GM19023 (cell line): ENCODE results near the gene NUMB.
"Not testable (repeated sequence)": the region's sequence is repeated elsewhere in the genome, so short reads cannot be mapped to it uniquely, and the experiment has no call there.

Experiments used
- ATAC-seq: cut with Tn5 transposase; IDR thresholded peaks from one replicate; pipeline ENCODE4 v1.9.1; 2021; ENCODE audit warnings: mild to moderate bottlenecking, moderate library complexity; ENCODE audit not compliant: unreplicated experiment

Gene NUMB

GRCh38 chr14:73368616-73369015 is 89.7 kb downstream of the NUMB start:
- ATAC-seq = no peak

DNA sequence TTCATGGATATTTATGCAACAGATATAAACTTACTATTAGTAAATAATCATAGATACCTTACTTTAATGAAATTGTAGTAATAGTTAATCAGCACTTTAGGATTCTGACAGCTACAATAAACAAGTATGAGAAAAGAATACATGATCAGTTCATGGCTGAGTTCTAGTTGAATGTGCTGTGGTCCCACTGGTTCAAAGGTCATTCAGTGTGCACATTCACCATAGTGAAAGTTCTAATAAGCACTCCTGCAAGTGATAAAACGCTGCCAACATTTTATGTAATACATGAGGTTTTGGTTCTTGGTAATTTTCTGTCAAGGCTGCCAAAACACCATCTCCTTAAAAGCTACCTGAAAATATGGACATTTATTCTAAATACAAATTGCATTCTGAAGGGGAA is 92.6 kb downstream of the NUMB start:
- ATAC-seq = no peak

DNA sequence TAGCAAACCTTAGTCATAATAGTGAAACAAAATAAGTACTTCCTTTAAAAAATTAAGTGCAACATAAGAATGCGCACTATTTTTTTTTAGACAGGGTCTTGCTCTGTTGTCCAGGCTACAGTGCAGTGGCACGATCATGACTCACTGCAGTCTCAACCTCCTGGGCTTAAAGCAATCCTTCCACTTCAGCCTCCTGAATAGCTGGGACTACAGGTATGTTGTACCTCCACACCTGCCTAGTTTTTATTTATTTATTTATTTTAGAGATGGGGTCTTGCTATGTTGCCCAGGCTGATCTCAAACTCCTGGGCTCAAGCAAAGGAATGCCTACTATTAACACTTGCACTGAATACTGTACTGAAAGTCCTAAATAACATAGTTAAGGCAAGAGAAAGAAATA is 93.8 kb downstream of the NUMB start:
- ATAC-seq = no peak

GRCh38 chr14:73359445-73359844 is 98.9 kb downstream of the NUMB start:
- ATAC-seq = no peak

GRCh38 chr14:73358187-73358586 is 100.2 kb downstream of the NUMB start:
- ATAC-seq = no peak

DNA sequence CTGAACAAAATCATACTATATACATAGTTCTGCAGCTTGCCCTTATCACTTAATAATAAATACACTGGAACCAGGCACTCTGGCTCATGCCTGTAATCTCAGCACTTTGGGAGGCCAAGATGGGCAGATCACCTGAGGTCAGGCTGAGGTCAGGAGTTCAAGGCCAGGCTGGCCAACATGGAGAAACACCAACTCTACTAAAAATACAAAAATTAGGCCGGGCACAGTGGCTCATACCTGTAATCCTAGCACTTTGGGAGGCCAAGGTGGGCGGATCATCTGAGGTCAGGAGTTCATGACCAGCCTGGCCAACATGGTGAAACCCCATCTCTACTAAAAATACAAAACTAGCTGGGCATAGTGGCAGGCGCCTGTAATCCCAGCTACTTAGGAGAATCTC is 109.3 kb downstream of the NUMB start:
- ATAC-seq = not testable (repeated sequence)

GRCh38 chr14:73344319-73344718 is 114.0 kb downstream of the NUMB start:
- ATAC-seq = no peak

GRCh38 chr14:73342670-73343069 is 115.7 kb downstream of the NUMB start:
- no peak for ATAC-seq

DNA sequence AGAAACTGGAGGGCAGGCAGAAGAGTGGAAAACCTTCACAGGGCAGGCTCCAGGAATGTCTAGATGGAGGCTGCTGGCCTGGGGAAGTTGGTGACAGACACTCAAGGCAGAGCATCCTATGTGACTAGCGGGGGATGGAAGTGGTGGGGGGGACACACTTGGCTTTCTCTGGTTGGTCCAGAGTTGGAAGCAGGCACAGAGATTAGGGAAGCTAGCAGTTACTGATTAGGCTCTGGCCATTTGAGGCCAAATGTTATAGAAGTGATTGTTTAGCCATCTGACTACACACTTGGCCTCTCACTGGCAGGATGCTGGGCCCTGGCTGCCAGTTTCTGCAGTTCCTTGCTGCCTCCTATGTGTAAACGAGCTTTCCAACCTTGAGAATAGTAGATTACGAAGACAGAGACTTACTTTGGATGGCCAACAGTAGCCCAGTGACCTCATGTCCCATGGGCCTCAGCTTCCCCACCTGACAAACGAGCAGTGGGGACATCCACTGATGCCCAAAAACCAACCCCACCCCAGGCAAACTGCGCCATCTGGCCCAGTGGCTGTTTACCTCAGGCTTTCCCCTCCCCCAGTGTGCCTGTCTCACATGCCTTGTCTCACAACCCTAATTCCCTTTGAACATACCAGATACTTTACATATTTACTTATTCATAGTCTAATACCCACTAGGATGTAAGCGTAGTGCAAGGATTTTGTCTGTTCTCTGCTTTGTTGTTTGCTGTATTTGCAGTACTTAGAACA is 118.3 kb downstream of the NUMB start:
- no peak for ATAC-seq

- no peak for ATAC-seq
Measured at GRCh38 chr14:73339206-73339605, 119.1 kb downstream of the NUMB start.

DNA sequence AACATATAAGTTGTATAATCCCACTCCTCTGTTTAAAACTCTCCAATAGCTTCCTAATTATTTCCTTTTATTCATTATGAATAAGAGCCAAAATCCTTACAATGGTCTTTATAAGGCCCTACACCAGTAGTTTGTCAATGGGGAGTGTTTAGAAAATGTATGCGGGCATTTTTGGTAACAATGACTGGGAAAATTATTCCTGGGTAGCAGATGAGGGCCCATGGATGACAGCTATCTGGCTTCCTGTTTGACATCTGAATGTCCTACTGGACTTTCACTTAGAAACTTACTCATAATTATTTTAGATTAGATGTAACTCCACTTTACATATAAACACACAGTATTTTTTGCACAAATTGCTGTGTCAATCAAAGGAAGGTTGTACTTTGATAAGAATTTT is 119.8 kb downstream of the NUMB start:
- no peak for ATAC-seq

DNA sequence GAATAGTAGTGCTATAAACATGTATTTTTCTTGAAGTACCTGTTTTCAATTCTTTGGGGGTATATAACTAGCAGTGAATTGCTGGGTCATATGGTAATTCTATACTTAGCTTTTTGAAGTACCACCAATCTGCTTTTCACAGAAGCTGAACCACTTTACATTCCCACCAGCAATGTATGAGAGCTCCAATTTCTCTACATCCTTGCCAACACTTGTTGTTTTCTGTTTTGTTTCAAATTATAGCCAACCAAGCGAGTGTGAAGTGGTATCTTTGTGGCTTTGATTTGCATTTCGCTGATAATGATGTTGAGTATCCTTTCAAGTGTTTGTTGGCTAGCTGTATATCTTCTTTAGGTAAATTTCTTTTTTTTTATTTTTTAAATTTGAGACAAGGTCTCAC is 125.3 kb downstream of the NUMB start:
- no peak for ATAC-seq

DNA sequence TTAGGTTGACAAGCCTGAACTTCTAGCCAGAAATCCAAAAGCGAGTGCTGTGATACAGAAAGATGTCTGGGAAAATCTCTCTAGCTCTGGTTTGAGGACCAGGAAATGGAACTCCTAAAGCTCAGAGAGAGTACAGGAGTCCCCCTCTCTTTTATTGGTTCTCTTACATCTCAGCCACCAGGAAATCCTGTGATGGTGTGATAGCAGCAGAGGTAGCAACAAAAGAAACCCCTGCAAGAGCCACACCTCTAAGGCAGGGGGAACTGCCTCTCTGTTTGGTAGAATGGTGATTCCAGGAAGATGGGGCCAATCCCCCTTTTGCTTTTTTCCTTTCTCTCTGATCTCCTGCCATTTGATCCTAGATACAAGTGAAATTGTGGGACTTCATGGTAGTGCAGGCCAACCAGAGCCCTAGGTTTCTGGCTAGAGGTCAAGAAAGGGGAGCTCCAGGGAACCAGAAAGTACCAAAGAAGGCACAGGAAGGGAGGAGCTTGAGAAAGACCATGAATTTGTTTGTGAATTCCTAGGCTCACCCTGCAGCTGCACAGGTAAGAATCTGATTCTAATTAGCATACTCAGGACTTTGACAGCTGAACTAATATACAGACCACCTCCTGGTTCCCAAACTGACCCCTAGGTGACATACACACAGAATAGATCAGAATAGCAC is 132.6 kb downstream of the NUMB start:
- no peak for ATAC-seq

- no peak for ATAC-seq
Measured at GRCh38 chr14:73325063-73325462, 133.3 kb downstream of the NUMB start.

DNA sequence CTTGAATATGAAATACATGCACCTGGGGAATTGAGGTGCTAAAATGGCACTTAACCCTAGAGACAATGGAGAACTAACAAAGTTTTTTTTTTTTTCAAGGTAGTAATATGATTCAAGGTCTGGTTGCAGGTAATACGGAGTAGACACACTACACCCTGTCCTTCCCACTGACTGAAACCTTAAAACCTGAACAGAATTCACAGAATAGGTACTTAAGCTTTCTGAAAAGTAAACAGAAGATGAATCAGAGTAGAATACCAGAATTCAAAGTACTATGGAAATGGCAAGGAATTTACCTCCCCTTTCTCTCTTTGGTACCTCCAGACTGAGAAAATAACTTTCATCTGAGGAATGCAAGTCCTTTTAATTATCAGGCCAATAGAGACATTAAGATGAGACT is 133.8 kb downstream of the NUMB start:
- no peak for ATAC-seq

DNA sequence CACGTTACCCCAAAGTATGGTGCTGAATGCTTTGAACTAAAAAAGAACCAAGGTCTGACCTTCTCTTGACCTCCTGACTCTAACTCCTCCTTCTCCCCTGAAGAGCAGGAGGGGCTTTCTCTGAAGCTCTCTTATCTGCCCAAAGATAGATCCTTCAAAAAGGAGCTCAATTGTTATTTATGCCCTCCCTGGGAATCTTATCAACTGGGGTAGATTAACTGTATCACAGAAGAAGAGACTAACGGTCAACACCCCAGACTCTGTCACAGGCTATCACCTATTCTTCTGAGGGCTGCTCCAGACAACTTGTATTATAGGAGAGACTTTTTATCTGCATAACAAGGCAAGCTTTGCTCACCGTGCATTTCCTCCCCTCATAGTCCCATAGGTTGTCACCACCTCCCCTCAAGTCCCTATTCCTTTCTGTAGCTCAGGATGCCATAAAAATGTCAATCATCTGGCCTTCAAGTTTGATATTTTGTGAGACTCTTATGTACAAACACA is 134.4 kb downstream of the NUMB start:
- ATAC-seq = no peak

DNA sequence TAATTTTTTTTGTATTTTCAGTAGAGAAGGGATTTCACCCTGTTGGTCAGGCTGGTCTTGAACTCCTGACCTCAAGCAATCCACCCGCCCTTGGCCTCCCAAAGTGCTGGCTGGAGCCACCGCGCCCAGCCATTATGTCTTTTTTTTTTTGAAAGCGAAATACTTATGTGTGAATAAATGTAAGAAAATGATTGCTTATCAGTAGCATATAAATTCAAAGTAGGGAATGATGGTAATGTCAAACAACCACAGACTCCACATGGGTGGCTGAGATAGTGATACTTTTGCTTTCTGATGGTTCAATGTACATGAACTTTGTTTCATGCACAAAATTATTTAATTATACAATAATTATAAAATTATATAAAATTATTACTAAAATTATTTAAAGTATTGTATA is 145.2 kb downstream of the NUMB start:
- ATAC-seq = no peak

- ATAC-seq = no peak
Measured at GRCh38 chr14:73312687-73313086, 145.7 kb downstream of the NUMB start.

DNA sequence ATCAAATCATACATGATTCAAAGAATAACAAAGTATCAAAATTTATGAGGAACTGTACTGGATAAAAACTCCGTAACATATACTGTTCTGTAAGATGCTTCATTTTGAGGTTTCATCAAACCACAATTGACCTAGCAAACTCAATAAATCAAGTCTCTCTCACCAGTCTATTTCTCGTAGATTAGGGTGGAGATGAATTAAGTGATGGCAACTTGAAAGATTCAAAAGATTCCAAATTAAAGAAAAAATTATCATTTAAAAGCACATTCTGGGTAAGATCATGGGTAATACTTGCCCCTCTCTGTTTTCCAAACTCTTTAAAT is 146.7 kb downstream of the NUMB start:
- no peak for ATAC-seq

DNA sequence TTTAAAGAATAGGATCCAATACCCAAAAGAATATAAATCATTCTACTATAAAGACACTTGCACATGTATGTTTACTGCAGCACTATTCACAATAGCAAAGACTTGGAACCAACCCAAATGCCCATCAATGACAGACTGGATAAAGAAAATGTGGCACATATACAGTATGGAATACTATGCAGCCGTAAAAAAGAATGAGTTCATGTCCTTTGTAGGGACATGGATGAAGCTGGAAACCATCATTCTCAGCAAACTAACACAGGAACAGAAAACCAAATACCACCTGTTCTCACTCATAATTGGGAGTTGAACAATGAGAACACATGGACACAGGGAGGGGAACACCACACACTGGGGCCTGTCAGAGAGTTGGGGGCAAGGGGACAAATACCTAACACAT is 149.1 kb downstream of the NUMB start:
- not testable (repeated sequence) for ATAC-seq

DNA sequence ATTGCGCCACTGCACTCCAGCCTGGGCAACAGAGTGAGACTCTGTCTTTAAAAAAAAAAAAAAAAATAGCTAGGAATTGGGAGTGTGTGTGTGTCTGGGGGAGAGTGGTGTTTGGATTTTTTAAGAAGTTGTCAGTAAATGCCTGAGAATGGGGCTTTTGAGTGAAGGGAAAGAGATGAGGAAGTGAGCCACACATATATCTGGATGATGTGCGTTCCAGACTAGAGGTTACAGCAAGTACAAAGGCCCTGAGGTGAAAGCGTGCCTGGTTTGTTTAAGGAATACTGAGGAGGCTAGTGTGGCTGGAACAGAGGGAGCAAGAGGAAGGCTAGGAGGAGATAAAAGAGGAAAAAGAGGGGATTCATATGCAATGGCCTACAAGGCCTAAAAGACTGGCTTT is 151.1 kb downstream of the NUMB start:
- ATAC-seq = no peak

DNA sequence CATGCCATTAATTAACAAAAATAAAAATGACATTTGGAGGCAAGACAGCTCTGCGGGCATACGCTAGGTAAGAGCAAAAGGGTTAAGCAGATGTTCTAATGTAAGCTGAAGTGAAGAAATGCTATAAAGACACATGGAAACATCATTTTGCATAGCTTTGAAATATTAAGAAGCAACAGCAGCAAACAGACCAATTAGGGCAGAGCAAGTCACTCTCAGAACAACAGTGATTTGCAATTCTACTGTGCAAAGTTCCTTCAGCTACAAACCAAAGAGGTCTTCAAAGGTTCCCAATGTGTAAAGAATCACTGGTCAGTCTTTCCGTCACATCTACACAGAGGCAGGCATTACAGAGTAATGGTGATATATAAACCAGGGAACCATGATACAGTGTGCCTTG is 152.8 kb downstream of the NUMB start:
- no peak for ATAC-seq
